GM12892 (cell line): ENCODE measurements around the gene R3HDM1.

Source experiments
- POLR2A ChIP-seq: IDR thresholded peaks from 2 replicates; pipeline ENCODE4 v1.6.1; 2011; ENCODE audit warnings: low read depth, low read length, control low read depth
- POLR2AphosphoS5 ChIP-seq: IDR thresholded peaks from 2 replicates; pipeline ENCODE4 v1.6.1; 2011; ENCODE audit warnings: low read depth, low read length, control low read depth

DNA sequence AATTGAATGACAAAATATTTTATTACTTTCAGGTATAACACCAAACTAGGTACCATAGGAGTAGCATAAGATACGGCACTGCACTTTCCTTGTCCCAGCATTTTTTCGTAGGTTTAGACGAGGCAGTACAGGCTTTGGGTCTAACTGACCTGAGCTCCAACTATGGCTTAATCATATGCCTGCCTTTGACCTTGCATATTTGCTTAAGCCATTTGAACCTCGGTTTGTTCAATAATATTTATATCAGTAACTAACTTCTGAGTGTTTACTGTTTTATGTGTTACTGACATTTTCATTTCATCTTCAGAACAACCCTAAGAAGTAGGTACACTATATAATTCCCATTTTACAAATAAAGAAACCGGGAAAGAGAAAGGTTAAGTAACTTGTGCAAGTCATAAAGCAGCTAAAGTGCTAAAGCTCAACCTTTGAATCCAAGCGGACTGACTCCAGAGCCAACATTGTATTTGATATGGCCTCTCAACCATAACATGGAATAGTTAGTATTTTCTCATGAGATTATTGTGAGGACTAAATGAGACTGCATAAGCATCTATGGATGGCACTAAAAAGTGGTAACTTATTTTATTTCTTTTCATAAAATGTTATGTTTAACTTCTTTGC is 104.0 kb downstream of the R3HDM1 start:
- TF ChIP-seq POLR2A (no peak), POLR2AphosphoS5 (no peak)
